Right lobe of liver (tissue), 6 donors: ENCODE measurements around the gene HOXC10. TPM values are rescaled to one million over a fixed set of nuclear protein-coding genes. Genes with fewer than 3 reads are reported as not detected.

Source experiments
- ATAC-seq, 4 donors: fragments of 200-7000 bp; cut with Tn5 transposase; one replicate each; pipeline ENCODE4 v1.9.1; 2020; ENCODE audit warnings: mild to moderate bottlenecking in 4 of 4, moderate library complexity in 4 of 4
- DNase-seq, 3 donors: peaks; one replicate each; pipeline ENCODE4 v3.0.0-alpha.2; 2020
- H3K27ac ChIP-seq, 3 donors: fragments of 200-600 bp; one replicate each; pipeline ENCODE4 v1.8.0; 2022
- H3K27me3 ChIP-seq, 2 donors: fragments of 200-600 bp; one replicate each; pipeline ENCODE4 v1.8.0; 2022
- H3K36me3 ChIP-seq, 4 donors: fragments of 200-600 bp; sonication (generic) in 1 of 4; one replicate each; pipeline versions ENCODE4 v1.5.1 to v1.8.0; 2017 to 2022; ENCODE audit warnings: control low read depth in 1 of 4
- H3K4me1 ChIP-seq, 4 donors: fragments of 200-600 bp; sonication (generic) in 1 of 4; one replicate each; pipeline versions ENCODE4 v1.5.1 to v1.8.0; 2017 to 2022; ENCODE audit warnings: control low read depth in 1 of 4
- H3K4me3 ChIP-seq, 3 donors: fragments of 200-600 bp; one replicate each; pipeline ENCODE4 v1.8.0; 2022
- H3K9me3 ChIP-seq, 4 donors: fragments of 200-600 bp; sonication (generic) in 1 of 4; one replicate each; pipeline versions ENCODE4 v1.5.1 to v1.8.0; 2017 to 2022; ENCODE audit warnings: control low read depth in 1 of 4
- CTCF ChIP-seq, 4 donors: fragments of 200-600 bp in 3 of 4; fragments of 450-650 bp in 1 of 4; IDR thresholded peaks; one replicate each; pipeline versions ENCODE4 v1.5.1 to v1.8.0; 2016 to 2022; ENCODE audit warnings: antibody characterized with exemption in 4 of 4, mild to moderate bottlenecking in 2 of 4
- POLR2A ChIP-seq: fragments of 450-650 bp; IDR thresholded peaks from one replicate; pipeline ENCODE4 v1.6.1; 2017; ENCODE audit warnings: antibody characterized with exemption, mild to moderate bottlenecking
- WGBS: methylation state at CpG from one replicate; pipeline ENCODE4 v1.1.6; 2018; ENCODE audit warnings: low coverage, low lambda C conversion rate; ENCODE audit not compliant: insufficient coverage; ENCODE audit errors: missing lambda C conversion rate; 5-methylcytosine and 5-hydroxymethylcytosine counted together
- intact Hi-C, 2 donors: fragments of 100-400 bp; cut with DNase I; formaldehyde crosslinking; loops; one replicate each; pipeline versions ENCODE4 v1.11.2 to v1.14.1; 2022
- long read RNA-seq: library from polyadenylated mRNA; unstranded; transcript quantifications from one replicate; pipeline ENCODE4 v2.0.0, GENCODE V29; 2019
- total RNA-seq, 6 experiments: library from RNA; depleted of rRNA in 2 of 6; stranded (reverse); fragments of >200 nt in 2 of 6; fragmentation: NEBNext Ultra II Directional in 3 of 6; extraction: Animal tissue kit (Norgen Biotek cat#: 25700) in 3 of 6; gene quantifications; one replicate each; pipeline versions ENCODE4 v1.1.0 to v1.2.4, GENCODE V29; 2016 to 2023
- donor health status: DM: no; HTN: yes; CAD: no.
- donor health status: DM: no; HTN: no; CAD: no.
- donor health status: DM: no; HTN: no; CAD: no.
- donor health status: DM: no; HTN: yes; CAD: no.
- donor health status: DM: no; HTN: yes; CAD: no.

HOXC10 gene
- not detected for total RNA-seq
- long read RNA-seq, result 0 reads

- TF ChIP-seq CTCF (IDR thresholded peaks at IDR 0.05), result peak in 3 of 4 donors; percentile 13 to 25 (median 16)
- TF ChIP-seq POLR2A, result no peak
- 10% methylated on average over 44 of the region's 55 CpGs for WGBS
- Histone ChIP-seq H3K36me3 (no peaks in the 10 kb centered on the region), H3K4me1 (peaks cover 0 to 4% (median 0%) of the 10 kb centered on the region in 4 donors), H3K9me3 (no peaks in the 10 kb centered on the region), H3K27ac (no peak within 1 kb of the TSS), H3K4me3 (no peak within 1 kb of the TSS), H3K27me3 (peaks cover 19 to 86% of the 10 kb centered on the region in 2 donors)
- intact Hi-C loops, result no loop called here
- DNase-seq (peak in 1 of 3 donors; percentile 49), ATAC-seq (peak in 3 of 4 donors; percentile 24 to 66 (median 44))
Measured at GRCh38 chr12:53984901-53985691, at the start of gene HOXC10. HOXC10 (plus strand) TSS chr12:53985146; CDS start chr12:53985260, 114 bp downstream.

GRCh38 chr12:53935383-53936341 lies 49.3 kb upstream of the HOXC10 start:
- H3K27me3 ChIP-seq, result peaks cover 7 to 45% of the 10 kb centered on the region in 2 donors
- ATAC-seq (no peak), DNase-seq (no peak)
- H3K27ac ChIP-seq, result no peak overlapping the region
- no peak overlapping the region for H3K4me3 ChIP-seq
- no peak for TF ChIP-seq POLR2A
- TF ChIP-seq CTCF (IDR thresholded peaks at IDR 0.05), result no peak
- H3K36me3 ChIP-seq, result no peaks in the 10 kb centered on the region
- WGBS, result 5% methylated on average over 38 of the region's 49 CpGs
- no peaks in the 10 kb centered on the region for H3K4me1 ChIP-seq
- intact Hi-C loops, result no loop called here
- no peaks in the 10 kb centered on the region for H3K9me3 ChIP-seq

GRCh38 chr12:53937099-53937498 lies 47.8 kb upstream of the HOXC10 start:
- H3K9me3 ChIP-seq, result no peaks in the 10 kb centered on the region
- H3K4me3 ChIP-seq, result no peak overlapping the region
- H3K36me3 ChIP-seq, result no peaks in the 10 kb centered on the region
- H3K27ac ChIP-seq, result no peak overlapping the region
- H3K4me1 ChIP-seq, result no peaks in the 10 kb centered on the region
- WGBS, result 13% methylated on average over 12 of the region's 12 CpGs
- DNase-seq (no peak), ATAC-seq (no peak)
- intact Hi-C loops, result no loop called here
- TF ChIP-seq POLR2A, result no peak
- TF ChIP-seq CTCF (IDR thresholded peaks at IDR 0.05), result no peak
- H3K27me3 ChIP-seq, result peaks cover 11 to 45% of the 10 kb centered on the region in 2 donors

- no peak for ATAC-seq
- 13% methylated on average over 23 of the region's 23 CpGs for WGBS
- no peaks in the 10 kb centered on the region for H3K36me3 ChIP-seq
- H3K4me3 ChIP-seq, result no peak overlapping the region
- TF ChIP-seq CTCF (IDR thresholded peaks at IDR 0.05) (no peak), POLR2A (no peak)
- H3K4me1 ChIP-seq, result no peaks in the 10 kb centered on the region
- no peaks in the 10 kb centered on the region for H3K9me3 ChIP-seq
- intact Hi-C loops, result no loop called here
- peaks cover 11 to 46% of the 10 kb centered on the region in 2 donors for H3K27me3 ChIP-seq
- no peak for DNase-seq
- H3K27ac ChIP-seq, result no peak overlapping the region
Measured at GRCh38 chr12:53937596-53938325, 47.2 kb upstream of the HOXC10 start.
